ENCODE results near the gene CFAP74. TPM values are rescaled to one million over a fixed set of nuclear protein-coding genes. Genes with fewer than 3 reads are reported as not detected.

The CFAP74 gene
- not detected in 2 replicates for total RNA-seq

DNA sequence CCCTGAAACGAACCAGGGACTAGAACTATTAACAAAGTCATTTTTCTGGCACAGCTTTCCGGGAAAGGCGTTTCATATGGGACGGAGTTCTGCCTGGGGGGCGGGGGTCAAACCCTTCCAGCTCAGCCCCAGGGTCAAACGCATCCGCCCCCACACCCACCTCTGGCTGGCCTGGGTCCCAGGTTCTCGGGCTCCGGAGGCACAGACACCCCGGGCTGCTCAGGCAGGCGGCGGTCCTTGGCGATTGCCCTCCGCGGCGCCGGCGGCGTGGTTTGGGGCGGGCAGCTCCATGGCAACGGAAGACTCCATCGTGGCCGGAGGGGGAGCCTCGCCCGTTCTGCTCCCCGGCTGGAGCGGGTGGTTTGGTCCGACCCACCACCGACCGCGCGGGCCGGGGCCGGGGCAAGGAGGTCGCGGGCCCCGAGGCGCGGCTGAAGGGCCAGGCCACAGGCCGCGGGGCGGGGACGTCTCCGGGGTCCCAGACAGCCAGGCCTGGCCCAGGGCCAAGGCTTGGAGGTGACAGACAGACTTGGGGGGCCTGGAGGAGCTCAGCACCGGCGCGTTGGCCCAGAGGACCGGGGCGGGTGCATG, at the start of gene CFAP74:
CFAP74 (minus strand) TSS at position 246 of the 591 bp plus-strand sequence. CDS start 12,830 bp downstream, outside the sequence.
- no peak within 1 kb of the TSS for H3K4me3 Mint-ChIP-seq

GRCh38 chr1:2053217-2053616, 49.6 kb upstream of the CFAP74 start:
- ATAC-seq (ENCODE audit: low read depth) (no peak), DNase-seq (no peak)
- Mint-ChIP-seq H3K27ac (no peak overlapping the region), H3K4me3 (no peak overlapping the region), H3K36me3 (ENCODE audit: low read depth) (peaks cover 16% of the 10 kb centered on the region), H3K9me3 (no peaks in the 10 kb centered on the region), H3K27me3 (peaks cover 2% of the 10 kb centered on the region), H3K4me1 (peaks cover 19% of the 10 kb centered on the region)
- intact Hi-C loops (cut with micrococcal nuclease): loop anchor here (5.0 kb wide), 1 partner anchor 79 kb away; no protein-coding TSS in a partner anchor
- TF ChIP-seq, protein P1, sequence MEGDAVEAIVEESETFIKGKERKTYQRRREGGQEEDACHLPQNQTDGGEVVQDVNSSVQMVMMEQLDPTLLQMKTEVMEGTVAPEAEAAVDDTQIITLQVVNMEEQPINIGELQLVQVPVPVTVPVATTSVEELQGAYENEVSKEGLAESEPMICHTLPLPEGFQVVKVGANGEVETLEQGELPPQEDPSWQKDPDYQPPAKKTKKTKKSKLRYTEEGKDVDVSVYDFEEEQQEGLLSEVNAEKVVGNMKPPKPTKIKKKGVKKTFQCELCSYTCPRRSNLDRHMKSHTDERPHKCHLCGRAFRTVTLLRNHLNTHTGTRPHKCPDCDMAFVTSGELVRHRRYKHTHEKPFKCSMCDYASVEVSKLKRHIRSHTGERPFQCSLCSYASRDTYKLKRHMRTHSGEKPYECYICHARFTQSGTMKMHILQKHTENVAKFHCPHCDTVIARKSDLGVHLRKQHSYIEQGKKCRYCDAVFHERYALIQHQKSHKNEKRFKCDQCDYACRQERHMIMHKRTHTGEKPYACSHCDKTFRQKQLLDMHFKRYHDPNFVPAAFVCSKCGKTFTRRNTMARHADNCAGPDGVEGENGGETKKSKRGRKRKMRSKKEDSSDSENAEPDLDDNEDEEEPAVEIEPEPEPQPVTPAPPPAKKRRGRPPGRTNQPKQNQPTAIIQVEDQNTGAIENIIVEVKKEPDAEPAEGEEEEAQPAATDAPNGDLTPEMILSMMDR (IDR thresholded peaks at IDR 0.05): no peak
- ChIA-PET POLR2A (no interaction called here), CTCF (no interaction called here)

More for the DNA sequence above, at the start of gene CFAP74:
- ChIA-PET CTCF (no interaction called here), POLR2A (no interaction called here)
- ATAC-seq (ENCODE audit: low read depth) (no peak), DNase-seq (no peak)
- intact Hi-C loops (cut with micrococcal nuclease): no loop called here
- TF ChIP-seq, protein P1 (IDR thresholded peaks at IDR 0.05): no peak
- Mint-ChIP-seq H3K27ac (no peak within 1 kb of the TSS), H3K9me3 (no peaks in the 10 kb centered on the region), H3K27me3 (peaks cover 39% of the 10 kb centered on the region), H3K4me1 (no peaks in the 10 kb centered on the region), H3K36me3 (ENCODE audit: low read depth) (no peaks in the 10 kb centered on the region)

DNA sequence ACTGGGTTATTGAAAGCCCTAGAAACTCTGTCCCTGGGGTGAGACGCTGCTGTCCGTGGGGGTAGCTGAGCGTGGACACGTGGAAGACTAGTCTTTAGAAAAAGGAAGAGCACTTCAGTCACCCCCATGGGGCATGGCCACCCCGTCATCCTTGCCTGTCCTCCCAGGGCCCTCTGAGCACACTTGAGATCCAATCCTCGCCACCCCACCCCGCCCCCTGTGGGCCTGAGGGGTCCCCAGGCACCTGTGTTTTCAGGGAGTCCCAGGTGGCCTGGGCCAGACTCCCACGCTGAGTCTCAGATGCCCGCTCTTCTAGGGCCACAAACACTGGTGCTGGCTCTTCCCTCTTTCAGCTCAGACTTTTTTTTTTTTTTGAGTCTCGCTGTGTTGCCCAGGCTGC, 49.2 kb upstream of the CFAP74 start:
- intact Hi-C loops (cut with micrococcal nuclease): loop anchor here (5.0 kb wide), 1 partner anchor 80 kb away; no protein-coding TSS in a partner anchor
- TF ChIP-seq, protein P1 (IDR thresholded peaks at IDR 0.05): no peak
- DNase-seq: no peak
- Mint-ChIP-seq H3K4me3 (peak overlapping the region; percentile 50), H3K4me1 (peaks cover 19% of the 10 kb centered on the region), H3K27ac (no peak overlapping the region), H3K36me3 (ENCODE audit: low read depth) (peaks cover 16% of the 10 kb centered on the region), H3K27me3 (peaks cover 2% of the 10 kb centered on the region), H3K9me3 (no peaks in the 10 kb centered on the region)
- POLR2A ChIA-PET: no interaction called here
- ATAC-seq (ENCODE audit: low read depth): no peak
- CTCF ChIA-PET: no interaction called here

- intact Hi-C loops (cut with micrococcal nuclease): loop anchor here (5.0 kb wide), 1 partner anchor 80 kb away; no protein-coding TSS in a partner anchor
- ATAC-seq (ENCODE audit: low read depth): no peak
- POLR2A ChIA-PET: no interaction called here
- DNase-seq: no peak
- Mint-ChIP-seq H3K9me3 (no peaks in the 10 kb centered on the region), H3K27ac (no peak overlapping the region), H3K36me3 (ENCODE audit: low read depth) (peaks cover 13% of the 10 kb centered on the region), H3K27me3 (peaks cover 2% of the 10 kb centered on the region), H3K4me3 (peak overlapping the region; percentile 75), H3K4me1 (peaks cover 19% of the 10 kb centered on the region)
- CTCF ChIA-PET: no interaction called here
- TF ChIP-seq, protein P1 (IDR thresholded peaks at IDR 0.05): no peak
Observed at GRCh38 chr1:2052054-2052679, 48.6 kb upstream of the CFAP74 start.

Data from activated B cell treated with CpG ODN at 0.5 μM for 24 hours (primary cell).